PC-9 (cell line): ENCODE measurements around the gene ERBB4.

ENCODE experiments used
- EZH2 ChIP-seq: fragments of 200-600 bp; sonication (generic); IDR thresholded peaks from 2 replicates; pipeline ENCODE4 v1.8.0; 2017; ENCODE audit warnings: antibody characterized with exemption, low read depth
- TF ChIP-seq, protein P1 (sequence below): fragments of 200-600 bp; sonication (generic); conservative IDR thresholded peaks from 2 replicates; pipeline ENCODE4 v1.6.1; 2017; ENCODE audit warnings: mixed run types, antibody characterized with exemption, mild to moderate bottlenecking, moderate library complexity

DNA sequence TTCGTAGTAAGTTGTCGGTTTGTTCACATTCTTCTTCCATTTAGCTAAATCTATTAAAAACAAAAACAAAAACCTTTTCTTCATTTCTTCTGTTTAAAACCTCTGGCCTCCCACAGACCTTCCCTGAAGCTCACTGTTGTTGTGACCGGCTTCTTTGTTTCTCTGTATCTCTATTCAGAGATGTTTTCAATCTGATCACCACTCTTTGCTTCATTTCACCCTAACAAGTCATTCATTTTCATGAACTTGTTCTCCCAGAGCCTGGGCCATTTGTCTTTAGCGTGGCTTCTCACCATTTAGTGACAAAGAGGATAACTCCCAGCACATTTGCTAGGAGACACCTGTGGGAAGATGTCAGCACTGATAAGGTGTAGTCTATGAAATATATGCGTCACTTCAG lies 794.2 kb downstream of the ERBB4 start:
- TF ChIP-seq, protein P1, sequence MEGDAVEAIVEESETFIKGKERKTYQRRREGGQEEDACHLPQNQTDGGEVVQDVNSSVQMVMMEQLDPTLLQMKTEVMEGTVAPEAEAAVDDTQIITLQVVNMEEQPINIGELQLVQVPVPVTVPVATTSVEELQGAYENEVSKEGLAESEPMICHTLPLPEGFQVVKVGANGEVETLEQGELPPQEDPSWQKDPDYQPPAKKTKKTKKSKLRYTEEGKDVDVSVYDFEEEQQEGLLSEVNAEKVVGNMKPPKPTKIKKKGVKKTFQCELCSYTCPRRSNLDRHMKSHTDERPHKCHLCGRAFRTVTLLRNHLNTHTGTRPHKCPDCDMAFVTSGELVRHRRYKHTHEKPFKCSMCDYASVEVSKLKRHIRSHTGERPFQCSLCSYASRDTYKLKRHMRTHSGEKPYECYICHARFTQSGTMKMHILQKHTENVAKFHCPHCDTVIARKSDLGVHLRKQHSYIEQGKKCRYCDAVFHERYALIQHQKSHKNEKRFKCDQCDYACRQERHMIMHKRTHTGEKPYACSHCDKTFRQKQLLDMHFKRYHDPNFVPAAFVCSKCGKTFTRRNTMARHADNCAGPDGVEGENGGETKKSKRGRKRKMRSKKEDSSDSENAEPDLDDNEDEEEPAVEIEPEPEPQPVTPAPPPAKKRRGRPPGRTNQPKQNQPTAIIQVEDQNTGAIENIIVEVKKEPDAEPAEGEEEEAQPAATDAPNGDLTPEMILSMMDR, result no peak
- no peak for TF ChIP-seq EZH2
